ENCODE data around the gene RGS9. TPM values are rescaled to one million over a fixed set of nuclear protein-coding genes. Genes with fewer than 3 reads are reported as not detected.

Gene RGS9
- total RNA-seq, 1 experiment from 2014 or later = 6.3 TPM

DNA sequence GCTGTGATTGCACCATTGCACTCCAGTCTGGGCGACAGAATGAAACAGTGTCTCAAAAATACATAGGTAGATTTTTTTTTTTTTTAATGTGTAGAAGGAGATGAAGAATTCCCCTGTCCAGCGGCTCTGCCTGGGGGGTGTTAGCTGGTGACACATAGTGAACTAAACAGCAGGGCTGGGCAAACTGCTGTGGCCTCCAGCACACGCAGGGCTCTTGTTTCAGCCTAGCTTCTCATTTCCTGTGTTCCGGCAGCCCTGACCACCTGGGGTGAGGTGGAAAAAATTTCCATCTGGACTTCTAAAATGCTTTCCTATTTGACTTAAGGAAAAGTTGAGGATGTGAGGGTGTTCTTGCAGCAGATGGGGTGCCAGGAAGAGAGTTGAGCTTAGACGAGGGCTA lies 33.3 kb upstream of the RGS9 start:
- intact Hi-C loops (cut with micrococcal nuclease; ENCODE audit: unreplicated experiment) = loop anchor here (5.0 kb wide), 1 partner anchor 127 kb away; no protein-coding TSS in a partner anchor
- no TSS peak for BruUV-seq (replicated peaks)
- no peaks in the 10 kb centered on the region for H3K36me3 Mint-ChIP-seq (ENCODE audit: insufficient read depth, unreplicated experiment)
- no peaks in the 10 kb centered on the region for H3K27me3 ChIP-seq (replicated peaks; ENCODE audit: control insufficient read depth, insufficient read depth, low read length)
- no peak overlapping the region for H3K4me3 Mint-ChIP-seq (ENCODE audit: unreplicated experiment)
- no peaks in the 10 kb centered on the region for H3K9me3 Mint-ChIP-seq (ENCODE audit: unreplicated experiment)
- H3K4me3 ChIP-seq (ENCODE audit: low read depth, low read length) = no peak overlapping the region
- no peaks in the 10 kb centered on the region for H3K4me1 Mint-ChIP-seq (ENCODE audit: low read depth, unreplicated experiment)
- no peak for DNase-seq
- no peaks in the 10 kb centered on the region for H3K36me3 ChIP-seq (ENCODE audit: control insufficient read depth, insufficient read depth, low read length)
- H3K9me3 ChIP-seq = no peaks in the 10 kb centered on the region
- ChIA-PET POLR2A (interaction anchor here (0.6 kb wide), 1 partner anchor 47 kb away, joined by 8 read pairs; the partner anchor contains the start of gene GNA13), CTCF (interaction anchor here (0.6 kb wide), 1 partner anchor 121 kb away, joined by 5 read pairs; no protein-coding TSS in a partner anchor)
- no peak overlapping the region for H3K27ac Mint-ChIP-seq (ENCODE audit: unreplicated experiment)
- TF ChIP-seq, protein P1, sequence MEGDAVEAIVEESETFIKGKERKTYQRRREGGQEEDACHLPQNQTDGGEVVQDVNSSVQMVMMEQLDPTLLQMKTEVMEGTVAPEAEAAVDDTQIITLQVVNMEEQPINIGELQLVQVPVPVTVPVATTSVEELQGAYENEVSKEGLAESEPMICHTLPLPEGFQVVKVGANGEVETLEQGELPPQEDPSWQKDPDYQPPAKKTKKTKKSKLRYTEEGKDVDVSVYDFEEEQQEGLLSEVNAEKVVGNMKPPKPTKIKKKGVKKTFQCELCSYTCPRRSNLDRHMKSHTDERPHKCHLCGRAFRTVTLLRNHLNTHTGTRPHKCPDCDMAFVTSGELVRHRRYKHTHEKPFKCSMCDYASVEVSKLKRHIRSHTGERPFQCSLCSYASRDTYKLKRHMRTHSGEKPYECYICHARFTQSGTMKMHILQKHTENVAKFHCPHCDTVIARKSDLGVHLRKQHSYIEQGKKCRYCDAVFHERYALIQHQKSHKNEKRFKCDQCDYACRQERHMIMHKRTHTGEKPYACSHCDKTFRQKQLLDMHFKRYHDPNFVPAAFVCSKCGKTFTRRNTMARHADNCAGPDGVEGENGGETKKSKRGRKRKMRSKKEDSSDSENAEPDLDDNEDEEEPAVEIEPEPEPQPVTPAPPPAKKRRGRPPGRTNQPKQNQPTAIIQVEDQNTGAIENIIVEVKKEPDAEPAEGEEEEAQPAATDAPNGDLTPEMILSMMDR (IDR thresholded peaks at IDR 0.05; ENCODE audit: insufficient read depth in 1 of 2, low read depth in 1 of 2, low read length in 1 of 2, severe bottlenecking in 1 of 2, unreplicated experiment in 1 of 2) = no peak
- H3K4me1 ChIP-seq = peaks cover 5% of the 10 kb centered on the region; the same call in 1 of the 2 replicates
- H3K27me3 Mint-ChIP-seq (ENCODE audit: insufficient read depth, unreplicated experiment) = no peaks in the 10 kb centered on the region

DNA sequence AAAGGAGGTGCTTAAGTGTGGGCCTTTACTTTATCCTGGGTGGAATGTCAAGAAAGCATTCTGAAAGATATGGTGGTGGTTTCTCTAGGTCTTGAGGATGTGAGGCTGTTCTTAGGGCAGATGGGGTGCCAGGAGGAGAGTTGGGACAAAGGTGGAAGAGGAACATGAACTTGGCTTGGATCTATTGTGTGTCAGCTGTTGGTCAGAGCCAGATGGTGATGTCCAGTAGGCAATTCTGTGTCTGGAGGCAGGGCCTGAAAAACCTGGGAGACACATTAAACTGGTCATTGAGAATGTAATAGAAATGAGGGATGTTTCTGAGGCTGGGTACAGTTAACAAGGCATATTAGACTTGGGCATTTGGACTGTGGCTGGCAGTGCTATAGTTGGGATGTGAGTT lies 32.6 kb upstream of the RGS9 start:
- no peaks in the 10 kb centered on the region for H3K27me3 ChIP-seq (replicated peaks; ENCODE audit: control insufficient read depth, insufficient read depth, low read length)
- TF ChIP-seq, protein P1 (IDR thresholded peaks at IDR 0.05; ENCODE audit: insufficient read depth in 1 of 2, low read depth in 1 of 2, low read length in 1 of 2, severe bottlenecking in 1 of 2, unreplicated experiment in 1 of 2) = no peak
- H3K36me3 ChIP-seq (ENCODE audit: control insufficient read depth, insufficient read depth, low read length) = no peaks in the 10 kb centered on the region
- BruUV-seq (replicated peaks) = no TSS peak
- no peak overlapping the region for H3K4me3 ChIP-seq (ENCODE audit: low read depth, low read length)
- Mint-ChIP-seq H3K9me3 (ENCODE audit: unreplicated experiment) (no peaks in the 10 kb centered on the region), H3K27me3 (ENCODE audit: insufficient read depth, unreplicated experiment) (peaks cover 3% of the 10 kb centered on the region), H3K36me3 (ENCODE audit: insufficient read depth, unreplicated experiment) (no peaks in the 10 kb centered on the region), H3K4me1 (ENCODE audit: low read depth, unreplicated experiment) (no peaks in the 10 kb centered on the region), H3K4me3 (ENCODE audit: unreplicated experiment) (no peak overlapping the region), H3K27ac (ENCODE audit: unreplicated experiment) (no peak overlapping the region)
- peaks cover 5% of the 10 kb centered on the region; the same call in 1 of the 2 replicates for H3K4me1 ChIP-seq
- no peak for DNase-seq
- intact Hi-C loops (cut with micrococcal nuclease; ENCODE audit: unreplicated experiment) = loop anchor here (5.0 kb wide), 1 partner anchor 127 kb away; no protein-coding TSS in a partner anchor
- ChIA-PET POLR2A (interaction anchor here (0.6 kb wide), 1 partner anchor 48 kb away, joined by 8 read pairs; the partner anchor contains the start of gene GNA13), CTCF (no interaction called here)
- no peaks in the 10 kb centered on the region for H3K9me3 ChIP-seq

DNA sequence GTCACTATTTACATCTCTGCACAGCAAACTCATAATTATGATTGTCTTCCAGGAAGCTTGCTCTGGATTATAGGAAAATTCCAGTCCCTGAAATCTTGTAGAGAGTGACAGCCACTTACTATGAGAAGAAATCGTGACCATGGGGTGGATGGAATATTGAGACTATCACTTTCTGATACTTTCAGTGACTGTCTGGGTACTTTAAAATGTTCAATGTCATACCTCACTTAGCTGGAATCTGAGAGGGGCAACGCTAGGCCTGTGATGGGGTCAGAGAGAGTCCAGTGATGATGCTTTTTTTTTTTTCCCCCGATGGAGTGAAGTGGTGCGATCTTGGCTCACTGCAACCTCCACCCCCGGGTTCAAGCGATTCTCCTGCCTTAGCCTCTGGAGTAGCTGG lies 32.2 kb upstream of the RGS9 start:
- POLR2A ChIA-PET = no interaction called here
- no peak for DNase-seq
- no peaks in the 10 kb centered on the region for H3K36me3 ChIP-seq (ENCODE audit: control insufficient read depth, insufficient read depth, low read length)
- Mint-ChIP-seq H3K27ac (ENCODE audit: unreplicated experiment) (no peak overlapping the region), H3K27me3 (ENCODE audit: insufficient read depth, unreplicated experiment) (peaks cover 3% of the 10 kb centered on the region), H3K36me3 (ENCODE audit: insufficient read depth, unreplicated experiment) (no peaks in the 10 kb centered on the region), H3K4me3 (ENCODE audit: unreplicated experiment) (no peak overlapping the region), H3K9me3 (ENCODE audit: unreplicated experiment) (no peaks in the 10 kb centered on the region), H3K4me1 (ENCODE audit: low read depth, unreplicated experiment) (no peaks in the 10 kb centered on the region)
- H3K4me1 ChIP-seq = peaks cover 5% of the 10 kb centered on the region; the same call in 1 of the 2 replicates
- CTCF ChIA-PET = no interaction called here
- TF ChIP-seq, protein P1 (IDR thresholded peaks at IDR 0.05; ENCODE audit: insufficient read depth in 1 of 2, low read depth in 1 of 2, low read length in 1 of 2, severe bottlenecking in 1 of 2, unreplicated experiment in 1 of 2) = no peak
- no TSS peak for BruUV-seq (replicated peaks)
- intact Hi-C loops (cut with micrococcal nuclease; ENCODE audit: unreplicated experiment) = loop anchor here (5.0 kb wide), 1 partner anchor 128 kb away; no protein-coding TSS in a partner anchor
- H3K9me3 ChIP-seq = no peaks in the 10 kb centered on the region
- no peaks in the 10 kb centered on the region for H3K27me3 ChIP-seq (replicated peaks; ENCODE audit: control insufficient read depth, insufficient read depth, low read length)
- H3K4me3 ChIP-seq (ENCODE audit: low read depth, low read length) = no peak overlapping the region

Measured in Caco-2 (cell line).